ENCODE data around the gene UVSSA. TPM values are rescaled to one million over a fixed set of nuclear protein-coding genes. Genes with fewer than 3 reads are reported as not detected.
A peak's percentile ranks its signal among the peaks of the same experiment; 100 is the strongest.

The UVSSA gene, protein sequence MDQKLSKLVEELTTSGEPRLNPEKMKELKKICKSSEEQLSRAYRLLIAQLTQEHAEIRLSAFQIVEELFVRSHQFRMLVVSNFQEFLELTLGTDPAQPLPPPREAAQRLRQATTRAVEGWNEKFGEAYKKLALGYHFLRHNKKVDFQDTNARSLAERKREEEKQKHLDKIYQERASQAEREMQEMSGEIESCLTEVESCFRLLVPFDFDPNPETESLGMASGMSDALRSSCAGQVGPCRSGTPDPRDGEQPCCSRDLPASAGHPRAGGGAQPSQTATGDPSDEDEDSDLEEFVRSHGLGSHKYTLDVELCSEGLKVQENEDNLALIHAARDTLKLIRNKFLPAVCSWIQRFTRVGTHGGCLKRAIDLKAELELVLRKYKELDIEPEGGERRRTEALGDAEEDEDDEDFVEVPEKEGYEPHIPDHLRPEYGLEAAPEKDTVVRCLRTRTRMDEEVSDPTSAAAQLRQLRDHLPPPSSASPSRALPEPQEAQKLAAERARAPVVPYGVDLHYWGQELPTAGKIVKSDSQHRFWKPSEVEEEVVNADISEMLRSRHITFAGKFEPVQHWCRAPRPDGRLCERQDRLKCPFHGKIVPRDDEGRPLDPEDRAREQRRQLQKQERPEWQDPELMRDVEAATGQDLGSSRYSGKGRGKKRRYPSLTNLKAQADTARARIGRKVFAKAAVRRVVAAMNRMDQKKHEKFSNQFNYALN
- total RNA-seq (2021; fragmentation: NEBNext Ultra II Directional; extraction: Animal tissue kit (Norgen Biotek cat#: 25700)) = 1 to 10 TPM; 7.7 to 9.0 (median 8.7) TPM
- long read RNA-seq, full-length matches to known transcripts = 1 of 2 reads
- long read RNA-seq, partial matches to known transcripts = 0 of 2 reads
- long read RNA-seq, other reads (novel, unspliced or antisense) = 1 of 2 reads

DNA sequence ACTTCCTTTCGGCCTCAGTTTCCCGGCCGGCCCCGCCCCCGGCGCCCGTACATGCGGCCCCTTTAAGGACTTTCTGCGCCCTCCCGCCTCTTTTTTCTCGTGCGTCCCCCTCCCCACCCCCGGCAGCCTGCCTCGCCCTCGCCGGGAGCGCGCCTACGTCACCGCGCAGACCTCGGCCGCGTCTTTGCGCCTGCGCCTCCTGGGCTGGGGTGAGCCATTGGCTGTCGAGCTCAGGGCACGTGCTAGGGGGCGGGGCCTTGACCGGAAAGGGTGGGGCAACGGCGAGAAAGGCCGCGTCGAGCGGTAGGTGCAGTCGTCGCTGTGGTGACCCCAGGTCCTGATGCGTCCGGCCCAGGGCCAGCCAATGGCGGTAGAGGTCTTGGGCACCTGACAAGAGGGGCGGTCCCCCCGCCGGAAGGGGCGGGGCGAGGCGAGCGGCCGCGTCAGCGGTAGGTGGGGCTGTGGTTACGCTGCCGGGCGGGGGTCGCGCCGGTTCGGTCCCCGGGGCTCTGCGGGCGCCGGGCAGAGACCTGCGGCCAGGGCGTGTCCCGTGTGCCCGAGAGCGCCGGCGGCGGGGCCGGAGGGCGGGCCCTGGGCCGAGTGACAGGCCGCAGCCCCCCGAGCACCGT lies at the start of gene UVSSA:
UVSSA (plus strand) TSS at position 428 of the 629 bp plus-strand sequence. CDS start 884 bp downstream, outside the sequence.
- Mint-ChIP-seq H3K9me3 (no peaks in the 10 kb centered on the region; the same call in 1 of the 2 replicates), H3K4me1 (ENCODE audit: low read depth) (peaks cover 52% of the 10 kb centered on the region), H3K27me3 (ENCODE audit: insufficient read depth) (peaks cover 6% of the 10 kb centered on the region)

DNA sequence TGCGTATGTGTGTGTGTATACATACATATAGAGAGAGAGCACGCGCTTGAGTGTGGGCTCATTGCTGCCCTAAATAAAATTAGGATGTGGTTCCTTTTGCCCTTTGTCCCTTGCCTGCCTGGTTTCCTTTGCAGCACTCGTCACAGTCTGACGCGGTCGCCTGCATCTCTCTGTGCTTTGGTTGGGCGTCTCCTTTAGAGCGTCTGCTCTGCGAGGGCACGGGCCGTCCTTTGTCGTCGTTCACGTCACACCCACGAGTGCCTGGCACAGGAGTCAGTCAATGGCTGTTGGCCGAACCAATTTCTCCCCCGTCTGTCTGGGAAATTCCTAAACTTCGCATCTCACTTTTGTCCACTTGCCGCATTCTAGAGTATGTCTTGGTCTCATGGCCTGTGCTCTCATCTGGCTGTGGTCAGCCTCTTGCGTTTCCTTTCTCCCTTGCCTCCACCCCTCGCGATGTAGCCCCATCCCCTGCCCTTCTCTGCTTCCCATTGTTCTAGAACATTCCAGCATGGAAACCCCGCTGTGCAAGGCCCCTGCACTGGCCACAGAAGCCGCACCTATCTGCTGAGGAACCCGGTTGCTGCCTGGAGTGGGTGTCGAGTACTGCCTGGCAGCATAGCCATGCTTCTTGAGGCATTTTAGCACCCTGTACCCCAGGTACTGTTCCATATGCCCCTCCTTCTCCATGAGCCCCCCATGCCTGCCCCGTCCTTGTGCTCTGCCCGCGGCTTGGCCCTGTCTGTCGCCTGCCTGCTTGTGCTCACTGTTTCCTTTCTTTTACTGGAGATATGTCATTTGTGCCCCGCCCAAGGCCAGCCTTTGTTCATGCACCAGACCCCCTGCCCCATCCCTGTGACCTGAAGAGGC lies 49.3 kb upstream of the UVSSA start:
- Mint-ChIP-seq H3K4me1 (ENCODE audit: low read depth) (peaks cover 31% of the 10 kb centered on the region), H3K27me3 (ENCODE audit: insufficient read depth) (peaks cover 2% of the 10 kb centered on the region; the same call in 1 of the 2 replicates), H3K36me3 (ENCODE audit: low read depth) (peaks cover 20% of the 10 kb centered on the region), H3K9me3 (no peaks in the 10 kb centered on the region), H3K27ac (no peak overlapping the region), H3K4me3 (no peak overlapping the region)
- TF ChIP-seq, protein P1, sequence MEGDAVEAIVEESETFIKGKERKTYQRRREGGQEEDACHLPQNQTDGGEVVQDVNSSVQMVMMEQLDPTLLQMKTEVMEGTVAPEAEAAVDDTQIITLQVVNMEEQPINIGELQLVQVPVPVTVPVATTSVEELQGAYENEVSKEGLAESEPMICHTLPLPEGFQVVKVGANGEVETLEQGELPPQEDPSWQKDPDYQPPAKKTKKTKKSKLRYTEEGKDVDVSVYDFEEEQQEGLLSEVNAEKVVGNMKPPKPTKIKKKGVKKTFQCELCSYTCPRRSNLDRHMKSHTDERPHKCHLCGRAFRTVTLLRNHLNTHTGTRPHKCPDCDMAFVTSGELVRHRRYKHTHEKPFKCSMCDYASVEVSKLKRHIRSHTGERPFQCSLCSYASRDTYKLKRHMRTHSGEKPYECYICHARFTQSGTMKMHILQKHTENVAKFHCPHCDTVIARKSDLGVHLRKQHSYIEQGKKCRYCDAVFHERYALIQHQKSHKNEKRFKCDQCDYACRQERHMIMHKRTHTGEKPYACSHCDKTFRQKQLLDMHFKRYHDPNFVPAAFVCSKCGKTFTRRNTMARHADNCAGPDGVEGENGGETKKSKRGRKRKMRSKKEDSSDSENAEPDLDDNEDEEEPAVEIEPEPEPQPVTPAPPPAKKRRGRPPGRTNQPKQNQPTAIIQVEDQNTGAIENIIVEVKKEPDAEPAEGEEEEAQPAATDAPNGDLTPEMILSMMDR (IDR thresholded peaks at IDR 0.05) = no peak
- no peak for DNase-seq

More for the DNA sequence above, at the start of gene UVSSA:
- TF ChIP-seq, protein P1 (IDR thresholded peaks at IDR 0.05) = no peak
- peak; percentile 100 for DNase-seq
- Mint-ChIP-seq H3K4me3 (peak within 1 kb of the TSS; percentile 95), H3K36me3 (ENCODE audit: low read depth) (peaks cover 24% of the 10 kb centered on the region), H3K27ac (peak within 1 kb of the TSS; percentile 95)

DNA sequence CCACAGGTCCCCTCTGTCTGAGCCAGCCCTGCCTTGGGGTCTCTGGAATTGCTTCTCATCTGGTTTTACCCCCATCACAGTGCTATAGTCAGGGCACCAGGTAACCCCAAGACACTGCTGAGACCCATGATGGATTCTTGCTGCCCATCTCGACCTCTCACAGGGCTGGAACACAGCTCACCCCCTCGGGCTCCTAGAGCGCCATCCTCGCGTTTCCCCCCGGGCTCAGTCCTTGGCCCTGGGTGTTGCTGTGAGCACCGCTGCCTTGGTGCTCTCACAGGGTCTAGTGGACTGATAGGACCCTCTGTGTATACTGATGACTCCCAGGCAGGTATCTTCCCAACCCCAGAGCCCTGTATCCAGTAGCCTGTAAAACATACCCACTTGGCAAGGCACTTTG lies 48.5 kb upstream of the UVSSA start:
- Mint-ChIP-seq H3K9me3 (no peaks in the 10 kb centered on the region), H3K27ac (no peak overlapping the region), H3K4me3 (no peak overlapping the region), H3K4me1 (ENCODE audit: low read depth) (peaks cover 29% of the 10 kb centered on the region), H3K36me3 (ENCODE audit: low read depth) (peaks cover 20% of the 10 kb centered on the region), H3K27me3 (ENCODE audit: insufficient read depth) (peaks cover 2% of the 10 kb centered on the region; the same call in 1 of the 2 replicates)
- no peak for DNase-seq
- TF ChIP-seq, protein P1 (IDR thresholded peaks at IDR 0.05) = no peak

DNA sequence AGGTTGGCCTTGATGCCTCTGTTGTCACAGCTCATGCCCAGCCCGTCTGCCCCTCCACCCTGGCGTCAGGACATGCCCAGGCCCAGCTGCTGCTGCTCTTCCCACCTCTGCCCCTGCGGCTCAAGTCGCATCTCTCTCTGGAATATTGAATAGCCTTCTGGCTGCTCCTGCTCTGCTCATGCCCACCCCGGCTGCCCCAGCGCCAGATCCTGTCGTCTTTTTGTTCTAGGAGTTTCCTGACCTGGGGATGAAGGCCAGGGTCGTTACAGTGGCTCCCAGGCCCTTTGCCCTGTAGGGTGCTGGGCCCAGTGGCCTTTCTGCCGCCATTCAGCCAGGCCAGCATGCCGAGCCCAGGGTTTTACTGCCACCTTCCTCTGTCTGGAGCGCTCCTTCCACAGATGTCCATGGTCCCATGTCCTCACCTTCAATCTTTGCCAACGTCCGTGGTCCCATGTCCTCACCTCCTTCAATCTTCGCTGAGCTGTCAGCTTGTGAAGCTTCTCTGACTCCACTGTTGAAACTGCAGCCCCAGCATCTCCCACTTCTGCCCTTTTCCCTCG lies 47.6 kb upstream of the UVSSA start:
- TF ChIP-seq, protein P1 (IDR thresholded peaks at IDR 0.05) = no peak
- Mint-ChIP-seq H3K36me3 (ENCODE audit: low read depth) (peaks cover 20% of the 10 kb centered on the region), H3K27ac (no peak overlapping the region), H3K27me3 (ENCODE audit: insufficient read depth) (peaks cover 2% of the 10 kb centered on the region; the same call in 1 of the 2 replicates), H3K9me3 (no peaks in the 10 kb centered on the region), H3K4me1 (ENCODE audit: low read depth) (peaks cover 23% of the 10 kb centered on the region), H3K4me3 (no peak overlapping the region)
- no peak for DNase-seq

Data from HFFc6 (cell line).